Common myeloid progenitor, CD34-positive (primary cell): ENCODE results near the gene CERCAM.
A peak's percentile ranks its signal among the peaks of the same experiment; 100 is the strongest.

ENCODE experiments used
- CTCF ChIA-PET: fragments of 350-600 bp; sonication (Branson Sonifier 250); formaldehyde crosslinking; loops from one replicate; lab custom pipeline; 2021; ENCODE audit warnings: antibody characterized with exemption; lab: Charles Lee
- POLR2A ChIA-PET: fragments of 350-600 bp; sonication (Branson Sonifier 250); formaldehyde crosslinking; loops from one replicate; lab custom pipeline; 2021; ENCODE audit warnings: antibody characterized with exemption; lab: Charles Lee
- DNase-seq, 3 donors: peaks; one replicate each; pipeline versions ENCODE4 v3.0.0 to v3.0.0-alpha.2; 2013
- H3K27ac ChIP-seq, 2 experiments: 1 replicate in 1 of 2; 2 replicates in 1 of 2; pipeline ENCODE4 v1.7.0; 2013; ENCODE audit warnings: inconsistent platforms in 2 of 2, low read length in 2 of 2, mild to moderate bottlenecking in 2 of 2, low read depth in 1 of 2, moderate library complexity in 1 of 2; ENCODE audit not compliant: severe bottlenecking in 2 of 2, insufficient read depth in 1 of 2, poor library complexity in 1 of 2
- H3K27me3 ChIP-seq, 5 experiments: replicated peaks in 2 of 5; 1 replicate in 3 of 5; 2 replicates in 2 of 5; pipeline versions ENCODE4 v1.6.1 to v1.7.0; 2013; ENCODE audit warnings: low read length in 4 of 5, mild to moderate bottlenecking in 2 of 5, moderate library complexity in 2 of 5, inconsistent platforms in 1 of 5; ENCODE audit not compliant: insufficient read depth in 5 of 5, control insufficient read depth in 4 of 5
- H3K36me3 ChIP-seq, 4 experiments: 1 replicate in 2 of 4; 2 replicates in 2 of 4; pipeline versions ENCODE4 v1.6.1 to v1.7.0; 2013; ENCODE audit warnings: low read length in 3 of 4, control low read depth in 1 of 4, mild to moderate bottlenecking in 1 of 4; ENCODE audit not compliant: control insufficient read depth in 4 of 4, insufficient read depth in 4 of 4
- H3K4me1 ChIP-seq, 4 experiments: 1 replicate in 3 of 4; 2 replicates in 1 of 4; pipeline versions ENCODE4 v1.6.1 to v1.7.1; 2013; ENCODE audit warnings: low read length in 3 of 4, mild to moderate bottlenecking in 3 of 4, control low read depth in 1 of 4, inconsistent platforms in 1 of 4, moderate library complexity in 1 of 4; ENCODE audit not compliant: control insufficient read depth in 4 of 4, insufficient read depth in 4 of 4; ENCODE audit errors: control extremely low read depth in 1 of 4
- H3K4me3 ChIP-seq, 7 experiments: 1 replicate in 4 of 7; 2 replicates in 3 of 7; pipeline versions ENCODE4 v1.5.1 to v1.7.0; 2013; ENCODE audit warnings: mild to moderate bottlenecking in 7 of 7, low read length in 6 of 7, moderate library complexity in 6 of 7, inconsistent platforms in 2 of 7, low read depth in 2 of 7, control low read depth in 1 of 7; ENCODE audit not compliant: insufficient read depth in 4 of 7, control insufficient read depth in 1 of 7; ENCODE audit errors: extremely low read depth in 1 of 7
- H3K9me3 ChIP-seq, 5 experiments: 1 replicate in 4 of 5; 2 replicates in 1 of 5; pipeline versions ENCODE4 v1.6.1 to v1.7.1; 2013; ENCODE audit warnings: low read length in 4 of 5, mild to moderate bottlenecking in 2 of 5, inconsistent platforms in 1 of 5, low read depth in 1 of 5, moderate library complexity in 1 of 5; ENCODE audit not compliant: control insufficient read depth in 4 of 5, insufficient read depth in 2 of 5; ENCODE audit errors: control extremely low read depth in 1 of 5
- WGBS: methylation state at CpG from one replicate; pipeline ENCODE4 v1.1.5; 2013; ENCODE audit not compliant: insufficient coverage; 5-methylcytosine and 5-hydroxymethylcytosine counted together

CERCAM gene

GRCh38 chr9:128470560-128470959 is 49.9 kb downstream of the CERCAM start:
- peak; percentile 86 to 96 (median 94) for DNase-seq
- peaks cover 0 to 14% (median 11%) of the 10 kb centered on the region in 4 experiments for H3K4me1 ChIP-seq
- H3K27me3 ChIP-seq: no peaks in the 10 kb centered on the region
- H3K4me3 ChIP-seq: no peak overlapping the region
- ChIA-PET CTCF (no interaction called here), POLR2A (no interaction called here)
- no peak overlapping the region for H3K27ac ChIP-seq
- peaks cover 8 to 42% (median 24%) of the 10 kb centered on the region in 4 experiments for H3K36me3 ChIP-seq
- no peaks in the 10 kb centered on the region for H3K9me3 ChIP-seq
- WGBS: 0% methylated on average over 2 of the region's 5 CpGs

- Histone ChIP-seq H3K27me3 (no peaks in the 10 kb centered on the region), H3K27ac (no peak overlapping the region), H3K9me3 (no peaks in the 10 kb centered on the region), H3K36me3 (peaks cover 15 to 39% (median 30%) of the 10 kb centered on the region in 4 experiments), H3K4me1 (peaks cover 0 to 14% (median 11%) of the 10 kb centered on the region in 4 experiments), H3K4me3 (no peak overlapping the region)
- ChIA-PET POLR2A (no interaction called here), CTCF (interaction anchor here (1.3 kb wide), 1 partner anchor 34 kb away, joined by 4 read pairs; no protein-coding TSS in a partner anchor)
- WGBS: 96% methylated on average over 4 of the region's 5 CpGs
- DNase-seq: no peak
These were observed 52.4 kb downstream of the CERCAM start for GRCh38 chr9:128473104-128473503.

GRCh38 chr9:128475867-128476266 is 55.2 kb downstream of the CERCAM start:
- Histone ChIP-seq H3K4me3 (no peak overlapping the region), H3K9me3 (no peaks in the 10 kb centered on the region), H3K27me3 (no peaks in the 10 kb centered on the region), H3K4me1 (peaks cover 0 to 3% (median 0%) of the 10 kb centered on the region in 4 experiments), H3K27ac (no peak overlapping the region), H3K36me3 (peaks cover 18 to 55% (median 36%) of the 10 kb centered on the region in 4 experiments)
- CTCF ChIA-PET: no interaction called here
- WGBS: 100% methylated on average over 3 of the region's 7 CpGs
- DNase-seq: no peak
- POLR2A ChIA-PET: no interaction called here

- no peak overlapping the region for H3K4me3 ChIP-seq
- POLR2A ChIA-PET: no interaction called here
These were observed 58.6 kb downstream of the CERCAM start for GRCh38 chr9:128479262-128479661.

GRCh38 chr9:128481561-128481960 is 60.9 kb downstream of the CERCAM start:
- ChIA-PET CTCF (interaction anchor here (0.9 to 3.8 kb wide), 2 partner anchors 9 to 14 kb away, joined by 4 to 17 read pairs; no protein-coding TSS in a partner anchor), POLR2A (interaction anchor here (0.7 kb wide), 1 partner anchor 77 kb away, joined by 3 read pairs; no protein-coding TSS in a partner anchor)
- H3K36me3 ChIP-seq: peaks cover 26 to 77% (median 62%) of the 10 kb centered on the region in 4 experiments
- H3K4me3 ChIP-seq: no peak overlapping the region
- H3K9me3 ChIP-seq: no peaks in the 10 kb centered on the region
- no peak for DNase-seq
- H3K4me1 ChIP-seq: no peaks in the 10 kb centered on the region
- 98% methylated on average over 8 of the region's 10 CpGs for WGBS
- H3K27ac ChIP-seq: no peak overlapping the region
- H3K27me3 ChIP-seq: no peaks in the 10 kb centered on the region

More at GRCh38 chr9:128479262-128479661, 58.6 kb downstream of the CERCAM start:
- Histone ChIP-seq H3K9me3 (no peaks in the 10 kb centered on the region), H3K27me3 (no peaks in the 10 kb centered on the region), H3K4me1 (no peaks in the 10 kb centered on the region), H3K36me3 (peaks cover 24 to 66% (median 50%) of the 10 kb centered on the region in 4 experiments), H3K27ac (no peak overlapping the region)
- no peak for DNase-seq
- WGBS: 100% methylated on average over 1 of the region's 1 CpG
- CTCF ChIA-PET: interaction anchor here (1.3 to 2.0 kb wide), 2 partner anchors 11 to 16 kb away, joined by 4 read pairs; no protein-coding TSS in a partner anchor

- WGBS: 100% methylated on average over 2 of the region's 7 CpGs
- no peak overlapping the region for H3K4me3 ChIP-seq
- CTCF ChIA-PET: interaction anchor here (0.9 to 3.8 kb wide), 2 partner anchors 8 to 13 kb away, joined by 4 to 17 read pairs; no protein-coding TSS in a partner anchor
- DNase-seq: no peak
- peaks cover 26 to 84% (median 65%) of the 10 kb centered on the region in 4 experiments for H3K36me3 ChIP-seq
- POLR2A ChIA-PET: interaction anchor here (0.7 kb wide), 1 partner anchor 77 kb away, joined by 3 read pairs; no protein-coding TSS in a partner anchor
- no peaks in the 10 kb centered on the region for H3K27me3 ChIP-seq
- no peaks in the 10 kb centered on the region for H3K4me1 ChIP-seq
- H3K27ac ChIP-seq: no peak overlapping the region
- no peaks in the 10 kb centered on the region for H3K9me3 ChIP-seq
These were observed 61.5 kb downstream of the CERCAM start for GRCh38 chr9:128482186-128482585.

- ChIA-PET CTCF (interaction anchor here (0.8 to 1.7 kb wide), 2 partner anchors 9 to 65 kb away, joined by 3 to 6 read pairs; partner anchors contain the start of gene CERCAM), POLR2A (no interaction called here)
- no peak overlapping the region for H3K4me3 ChIP-seq
- H3K27me3 ChIP-seq: no peaks in the 10 kb centered on the region
- peaks cover 22 to 83% (median 67%) of the 10 kb centered on the region in 4 experiments for H3K36me3 ChIP-seq
- WGBS: over 99% methylated on average over 17 of the region's 17 CpGs
- no peak for DNase-seq
- no peak overlapping the region for H3K27ac ChIP-seq
- no peaks in the 10 kb centered on the region for H3K4me1 ChIP-seq
- H3K9me3 ChIP-seq: no peaks in the 10 kb centered on the region
These were observed 64.2 kb downstream of the CERCAM start for GRCh38 chr9:128484686-128485413.
